ENCODE data around the gene RAB23.

Gene RAB23

DNA sequence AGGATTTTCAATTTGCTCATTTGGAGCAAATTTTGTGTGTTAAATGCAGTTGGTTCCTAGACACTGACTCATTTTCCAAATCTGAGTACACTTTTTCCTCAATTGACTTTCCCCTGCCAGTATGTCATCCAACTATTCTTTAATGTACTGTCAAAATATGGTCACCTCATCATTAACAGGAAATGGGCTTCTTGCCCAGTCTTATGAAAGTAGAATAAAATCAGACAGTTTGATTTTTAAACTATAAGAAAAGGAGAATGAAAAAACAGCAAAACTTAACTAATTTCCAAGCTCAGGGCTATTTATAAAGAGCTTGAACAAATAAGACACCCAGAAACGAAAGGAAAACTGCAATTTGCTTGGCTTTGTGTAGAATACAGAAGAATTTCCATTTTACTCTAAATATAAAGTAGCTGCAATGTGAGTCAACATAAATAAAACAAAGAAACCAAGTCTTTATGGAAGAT is 43.7 kb upstream of the RAB23 start:
- Histone ChIP-seq H3K27me3 (ENCODE audit: low read length) (no peaks in the 10 kb centered on the region), H3K4me2 (ENCODE audit: low read depth, low read length, poor library complexity, severe bottlenecking) (no peak overlapping the region), H3K79me2 (ENCODE audit: insufficient read depth, low read length) (no peaks in the 10 kb centered on the region), H3F3A (ENCODE audit: insufficient read depth) (no peaks in the 10 kb centered on the region), H3K36me3 (ENCODE audit: low read length) (no peaks in the 10 kb centered on the region), H3K27ac (ENCODE audit: low read depth, low read length) (no peak overlapping the region), H4K20me1 (ENCODE audit: low read depth, low read length) (no peaks in the 10 kb centered on the region), H3K9me2 (replicated peaks; ENCODE audit: insufficient read depth, low read length) (no peaks in the 10 kb centered on the region), H3K9ac (ENCODE audit: low read length) (no peak overlapping the region), H2AFZ (ENCODE audit: low read depth, low read length, severe bottlenecking) (no peak overlapping the region), H3K9me3 (ENCODE audit: insufficient read depth, low read length) (no peaks in the 10 kb centered on the region), H3K4me3 (ENCODE audit: insufficient read depth, low read length, poor library complexity, severe bottlenecking) (no peak overlapping the region)
- TF ChIP-seq CTCF (IDR thresholded peaks at IDR 0.05; ENCODE audit: insufficient read depth, low read length, poor library complexity, severe bottlenecking) (no peak), EZH2phosphoT487 (conservative IDR thresholded peaks at IDR 0.05; ENCODE audit: low read length) (no peak)

GRCh38 chr6:57263739-57264138 is 41.6 kb upstream of the RAB23 start:
- no peaks in the 10 kb centered on the region for H3K9me2 ChIP-seq (replicated peaks; ENCODE audit: insufficient read depth, low read length)
- no peaks in the 10 kb centered on the region for H3K9me3 ChIP-seq (ENCODE audit: insufficient read depth, low read length)
- H2AFZ ChIP-seq (ENCODE audit: low read depth, low read length, severe bottlenecking): no peak overlapping the region
- no peak overlapping the region for H3K9ac ChIP-seq (ENCODE audit: low read length)
- no peaks in the 10 kb centered on the region for H3K27me3 ChIP-seq (ENCODE audit: low read length)
- H3K27ac ChIP-seq (ENCODE audit: low read depth, low read length): no peak overlapping the region
- H3K4me2 ChIP-seq (ENCODE audit: low read depth, low read length, poor library complexity, severe bottlenecking): no peak overlapping the region
- H3K36me3 ChIP-seq (ENCODE audit: low read length): no peaks in the 10 kb centered on the region
- no peaks in the 10 kb centered on the region for H4K20me1 ChIP-seq (ENCODE audit: low read depth, low read length)
- H3F3A ChIP-seq (ENCODE audit: insufficient read depth): no peaks in the 10 kb centered on the region
- TF ChIP-seq EZH2phosphoT487 (conservative IDR thresholded peaks at IDR 0.05; ENCODE audit: low read length): no peak
- no peak for TF ChIP-seq CTCF (IDR thresholded peaks at IDR 0.05; ENCODE audit: insufficient read depth, low read length, poor library complexity, severe bottlenecking)
- no peaks in the 10 kb centered on the region for H3K79me2 ChIP-seq (ENCODE audit: insufficient read depth, low read length)
- H3K4me3 ChIP-seq (ENCODE audit: insufficient read depth, low read length, poor library complexity, severe bottlenecking): no peak overlapping the region

- Histone ChIP-seq H3K36me3 (ENCODE audit: low read length) (no peaks in the 10 kb centered on the region), H2AFZ (ENCODE audit: low read depth, low read length, severe bottlenecking) (no peak overlapping the region), H3K27me3 (ENCODE audit: low read length) (no peaks in the 10 kb centered on the region), H3K4me2 (ENCODE audit: low read depth, low read length, poor library complexity, severe bottlenecking) (no peak overlapping the region), H3F3A (ENCODE audit: insufficient read depth) (no peaks in the 10 kb centered on the region), H3K9me2 (replicated peaks; ENCODE audit: insufficient read depth, low read length) (no peaks in the 10 kb centered on the region), H3K79me2 (ENCODE audit: insufficient read depth, low read length) (no peaks in the 10 kb centered on the region), H4K20me1 (ENCODE audit: low read depth, low read length) (no peaks in the 10 kb centered on the region), H3K9me3 (ENCODE audit: insufficient read depth, low read length) (no peaks in the 10 kb centered on the region), H3K27ac (ENCODE audit: low read depth, low read length) (no peak overlapping the region), H3K4me3 (ENCODE audit: insufficient read depth, low read length, poor library complexity, severe bottlenecking) (no peak overlapping the region), H3K9ac (ENCODE audit: low read length) (no peak overlapping the region)
- no peak for TF ChIP-seq CTCF (IDR thresholded peaks at IDR 0.05; ENCODE audit: insufficient read depth, low read length, poor library complexity, severe bottlenecking)
- TF ChIP-seq EZH2phosphoT487 (conservative IDR thresholded peaks at IDR 0.05; ENCODE audit: low read length): no peak
Observed at GRCh38 chr6:57262901-57263694, 41.0 kb upstream of the RAB23 start.
